ENCODE data around the gene B3GNT8. TPM values are rescaled to one million over a fixed set of nuclear protein-coding genes. Genes with fewer than 3 reads are reported as not detected.
"Not testable (repeated sequence)": the region's sequence is repeated elsewhere in the genome, so short reads cannot be mapped to it uniquely, and the experiment has no call there.

B3GNT8 gene
- total and polyA plus RNA-seq, 2 experiments from 2014 or later = 4.8 to 4.9 TPM

DNA sequence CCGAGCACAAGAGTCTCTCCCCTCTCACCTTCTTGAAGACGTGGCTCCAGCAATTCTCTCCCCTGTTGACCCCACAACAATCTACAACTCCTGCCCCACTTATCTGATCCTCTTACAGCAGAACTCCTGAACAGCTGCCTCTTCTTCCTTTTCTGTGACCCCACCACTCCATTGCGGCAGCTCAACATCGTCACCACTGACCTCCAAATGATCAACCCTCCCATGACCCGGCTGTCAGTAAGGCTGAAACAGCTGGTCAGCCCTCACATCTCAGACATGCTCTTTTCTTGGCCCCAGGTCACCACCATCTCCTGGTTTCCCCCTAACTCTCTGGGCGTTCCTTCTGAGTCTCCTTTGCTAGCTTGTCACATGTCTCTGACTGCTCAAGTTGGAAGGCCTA lies 31.8 kb downstream of the B3GNT8 start:
- Histone ChIP-seq H3K4me3 (no peak overlapping the region), H3K27ac (no peak overlapping the region), H3K4me1 (ENCODE audit: low read depth) (peaks cover 5% of the 10 kb centered on the region), H3K36me3 (no peaks in the 10 kb centered on the region), H3K9me3 (ENCODE audit: low read depth) (no peaks in the 10 kb centered on the region), H3K27me3 (no peaks in the 10 kb centered on the region)
- TF ChIP-seq, protein P1, sequence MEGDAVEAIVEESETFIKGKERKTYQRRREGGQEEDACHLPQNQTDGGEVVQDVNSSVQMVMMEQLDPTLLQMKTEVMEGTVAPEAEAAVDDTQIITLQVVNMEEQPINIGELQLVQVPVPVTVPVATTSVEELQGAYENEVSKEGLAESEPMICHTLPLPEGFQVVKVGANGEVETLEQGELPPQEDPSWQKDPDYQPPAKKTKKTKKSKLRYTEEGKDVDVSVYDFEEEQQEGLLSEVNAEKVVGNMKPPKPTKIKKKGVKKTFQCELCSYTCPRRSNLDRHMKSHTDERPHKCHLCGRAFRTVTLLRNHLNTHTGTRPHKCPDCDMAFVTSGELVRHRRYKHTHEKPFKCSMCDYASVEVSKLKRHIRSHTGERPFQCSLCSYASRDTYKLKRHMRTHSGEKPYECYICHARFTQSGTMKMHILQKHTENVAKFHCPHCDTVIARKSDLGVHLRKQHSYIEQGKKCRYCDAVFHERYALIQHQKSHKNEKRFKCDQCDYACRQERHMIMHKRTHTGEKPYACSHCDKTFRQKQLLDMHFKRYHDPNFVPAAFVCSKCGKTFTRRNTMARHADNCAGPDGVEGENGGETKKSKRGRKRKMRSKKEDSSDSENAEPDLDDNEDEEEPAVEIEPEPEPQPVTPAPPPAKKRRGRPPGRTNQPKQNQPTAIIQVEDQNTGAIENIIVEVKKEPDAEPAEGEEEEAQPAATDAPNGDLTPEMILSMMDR (IDR thresholded peaks at IDR 0.05; ENCODE audit: low read depth, low read length) = no peak
- no peak for DNase-seq (ENCODE audit: low read depth in 1 of 2, low spot score in 1 of 2)

DNA sequence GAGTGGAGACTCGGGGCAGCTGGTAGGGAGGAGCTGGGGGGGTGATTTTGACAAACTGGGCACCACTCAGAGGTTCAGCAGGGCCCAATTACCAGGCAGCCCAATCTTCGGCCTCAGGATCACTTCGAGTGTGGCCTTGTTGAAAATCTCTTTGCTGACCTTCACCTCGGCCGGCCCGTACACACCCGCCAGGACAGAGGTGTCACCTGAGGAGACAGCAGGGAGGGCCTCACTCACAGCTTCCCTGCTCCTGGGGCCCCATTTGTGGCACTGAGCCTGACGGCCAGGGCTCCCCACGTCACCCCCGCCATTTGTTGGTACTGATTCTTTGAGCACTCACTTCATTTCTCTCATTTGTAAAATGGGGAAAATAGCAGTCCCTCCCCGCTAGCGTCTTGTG lies 34.4 kb downstream of the B3GNT8 start:
- Histone ChIP-seq H3K27ac (peak overlapping the region; percentile 69), H3K9me3 (ENCODE audit: low read depth) (no peaks in the 10 kb centered on the region), H3K4me1 (ENCODE audit: low read depth) (no peaks in the 10 kb centered on the region), H3K36me3 (peaks cover 3% of the 10 kb centered on the region), H3K4me3 (no peak overlapping the region), H3K27me3 (no peaks in the 10 kb centered on the region)
- TF ChIP-seq, protein P1 (IDR thresholded peaks at IDR 0.05; ENCODE audit: low read depth, low read length) = no peak
- DNase-seq (ENCODE audit: low read depth in 1 of 2, low spot score in 1 of 2) = no peak

DNA sequence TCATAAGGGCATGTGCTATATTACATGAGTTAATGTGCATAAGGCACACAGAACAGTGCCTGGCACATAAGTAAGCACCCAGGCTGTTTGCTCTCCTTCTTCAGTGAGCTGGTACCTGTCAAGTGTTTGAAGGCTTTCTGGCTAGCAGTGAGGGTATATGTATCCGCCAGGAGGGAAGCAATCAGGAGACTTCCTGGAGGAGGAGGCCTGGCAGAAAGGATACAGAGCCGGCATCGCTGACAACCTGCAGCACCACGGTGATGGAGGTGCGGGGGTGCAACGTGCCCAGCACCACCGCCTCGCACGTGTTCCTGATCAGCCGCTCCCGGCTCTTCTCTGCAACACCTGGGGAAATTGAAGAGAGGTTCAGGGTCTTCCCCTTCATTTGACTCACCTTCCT lies 35.6 kb downstream of the B3GNT8 start:
- DNase-seq (ENCODE audit: low read depth in 1 of 2, low spot score in 1 of 2) = no peak
- Histone ChIP-seq H3K4me3 (no peak overlapping the region), H3K9me3 (ENCODE audit: low read depth) (no peaks in the 10 kb centered on the region), H3K27me3 (no peaks in the 10 kb centered on the region), H3K36me3 (peaks cover 3% of the 10 kb centered on the region), H3K27ac (no peak overlapping the region), H3K4me1 (ENCODE audit: low read depth) (no peaks in the 10 kb centered on the region)
- TF ChIP-seq, protein P1 (IDR thresholded peaks at IDR 0.05; ENCODE audit: low read depth, low read length) = no peak

DNA sequence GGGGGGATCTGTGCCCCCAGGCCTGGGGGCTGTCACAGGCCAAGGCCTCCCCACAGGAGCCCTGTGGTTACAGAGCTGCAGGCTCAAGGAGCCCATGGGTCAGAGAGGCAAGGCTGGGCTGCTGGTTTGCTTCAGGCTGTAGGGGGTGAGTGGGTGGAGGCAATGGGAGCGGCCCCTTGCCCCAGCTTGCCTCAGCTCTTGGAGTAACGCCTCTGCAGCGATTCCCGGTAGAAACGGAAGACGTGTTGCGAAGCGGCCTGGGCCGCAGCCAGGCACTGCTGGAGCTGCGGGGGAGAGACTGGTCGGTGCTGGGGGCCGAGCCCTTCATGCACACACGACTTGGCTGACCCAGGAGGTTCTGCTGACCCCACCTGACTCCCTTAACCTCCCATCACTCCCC lies 40.7 kb downstream of the B3GNT8 start:
- DNase-seq (ENCODE audit: low read depth in 1 of 2, low spot score in 1 of 2) = peak in 1 of 2 donors; percentile 75
- Histone ChIP-seq H3K27me3 (no peaks in the 10 kb centered on the region), H3K4me1 (ENCODE audit: low read depth) (no peaks in the 10 kb centered on the region), H3K4me3 (no peak overlapping the region), H3K36me3 (peaks cover 3% of the 10 kb centered on the region), H3K27ac (no peak overlapping the region), H3K9me3 (ENCODE audit: low read depth) (no peaks in the 10 kb centered on the region)
- TF ChIP-seq, protein P1 (IDR thresholded peaks at IDR 0.05; ENCODE audit: low read depth, low read length) = no peak

DNA sequence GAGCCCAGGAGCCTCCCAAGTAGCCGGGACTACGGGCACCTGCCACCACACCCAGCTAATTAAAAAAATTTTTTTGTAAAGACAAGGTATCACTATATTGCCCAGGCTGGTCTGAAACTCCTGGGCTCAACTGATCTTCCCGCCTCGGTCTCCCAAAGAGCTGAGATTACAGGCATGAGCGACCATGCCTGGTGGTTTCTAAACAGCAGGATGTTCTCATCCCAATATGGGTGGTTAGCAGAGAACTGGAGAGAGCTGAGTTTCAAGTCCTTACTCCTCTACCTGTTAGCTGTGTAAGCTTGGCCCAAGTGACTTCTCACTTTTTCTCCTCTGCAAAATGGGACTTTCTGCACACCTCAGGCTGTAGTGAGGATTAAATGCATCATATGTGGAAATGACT lies 42.8 kb downstream of the B3GNT8 start:
- no peak for DNase-seq (ENCODE audit: low read depth in 1 of 2, low spot score in 1 of 2)
- TF ChIP-seq, protein P1 (IDR thresholded peaks at IDR 0.05; ENCODE audit: low read depth, low read length) = no peak
- H3K27ac ChIP-seq = no peak overlapping the region
- no peaks in the 10 kb centered on the region for H3K27me3 ChIP-seq
- peaks cover 2% of the 10 kb centered on the region for H3K36me3 ChIP-seq
- H3K9me3 ChIP-seq (ENCODE audit: low read depth) = no peaks in the 10 kb centered on the region
- no peaks in the 10 kb centered on the region for H3K4me1 ChIP-seq (ENCODE audit: low read depth)
- H3K4me3 ChIP-seq = no peak overlapping the region

DNA sequence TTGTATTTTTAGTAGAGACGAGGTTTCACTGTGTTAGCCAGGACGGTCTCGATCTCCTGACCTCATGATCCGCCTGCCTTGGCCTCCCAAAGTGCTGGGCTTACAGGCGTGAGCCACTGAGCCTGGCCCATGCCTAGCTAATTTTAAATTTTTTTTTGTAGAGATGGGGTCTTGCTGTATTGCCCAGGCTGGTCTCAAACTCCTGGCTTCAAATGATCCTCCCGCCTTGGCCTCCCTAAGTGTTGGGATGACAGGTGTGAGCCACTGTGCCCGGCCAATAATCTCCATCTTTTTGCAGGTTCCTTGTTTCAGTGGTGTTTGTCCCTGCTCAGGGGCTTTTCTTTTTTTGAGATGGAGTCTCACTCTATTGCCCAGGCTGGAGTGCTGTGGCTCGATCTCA lies 45.6 kb downstream of the B3GNT8 start:
- H3K4me1 ChIP-seq (ENCODE audit: low read depth); H3K36me3 ChIP-seq; H3K4me3 ChIP-seq; H3K27ac ChIP-seq; DNase-seq (ENCODE audit: low read depth in 1 of 2, low spot score in 1 of 2); H3K9me3 ChIP-seq (ENCODE audit: low read depth); H3K27me3 ChIP-seq: not testable (repeated sequence)

Measured in cardiac muscle cell (in vitro differentiated cells and primary cell).